NCI-H2227 (cell line): ENCODE data around the gene SPRED3.

Experiments used
- DNase-seq: peaks from one replicate; lab custom pipeline; 2025; ENCODE audit not compliant: unreplicated experiment; lab: John Stamatoyannopoulos, UW

Gene SPRED3

GRCh38 chr19:38443458-38443999 lies 55.0 kb downstream of the SPRED3 start:
- no peak for DNase-seq

GRCh38 chr19:38444026-38444425 lies 55.5 kb downstream of the SPRED3 start:
- DNase-seq: no peak

GRCh38 chr19:38445362-38445761 lies 56.9 kb downstream of the SPRED3 start:
- DNase-seq: no peak

GRCh38 chr19:38448225-38448624 lies 59.7 kb downstream of the SPRED3 start:
- no peak for DNase-seq
